ENCODE results near the gene RPS6KC1.

- TF ChIP-seq CTCF (IDR thresholded peaks at IDR 0.05) (no peak), POLR2A (IDR thresholded peaks at IDR 0.05) (no peak)
Observed at GRCh38 chr1:213303286-213303685, 252.2 kb downstream of the RPS6KC1 start.

All from Peyer's patch (tissue), 4 donors.